ENCODE data around the gene IL4I1.

IL4I1 gene

GRCh38 chr19:49894879-49895565 lies 1.7 kb downstream of the IL4I1 start:
- no peak for DNase-seq (ENCODE audit: low read depth)

GRCh38 chr19:49894011-49894664 lies 2.5 kb downstream of the IL4I1 start:
- DNase-seq (ENCODE audit: low read depth) = no peak

GRCh38 chr19:49892716-49893115 lies 4.0 kb downstream of the IL4I1 start:
- no peak for DNase-seq (ENCODE audit: low read depth)

- DNase-seq (ENCODE audit: low read depth) = no peak
Measured at GRCh38 chr19:49891393-49891792, 5.3 kb downstream of the IL4I1 start.

GRCh38 chr19:49890349-49891311 lies 6.1 kb downstream of the IL4I1 start:
- DNase-seq (ENCODE audit: low read depth) = peak; percentile 67

- peak; percentile 66 for DNase-seq (ENCODE audit: low read depth)
Measured at GRCh38 chr19:49889687-49890348, 6.9 kb downstream of the IL4I1 start.

GRCh38 chr19:49889038-49889686 lies 7.5 kb downstream of the IL4I1 start:
- no peak for DNase-seq (ENCODE audit: low read depth)

GRCh38 chr19:49888510-49888824 lies 8.2 kb downstream of the IL4I1 start:
- DNase-seq (ENCODE audit: low read depth) = no peak

- DNase-seq (ENCODE audit: low read depth) = no peak
Measured at GRCh38 chr19:49887665-49888509, 8.8 kb downstream of the IL4I1 start.

GRCh38 chr19:49887037-49887664 lies 9.5 kb downstream of the IL4I1 start:
- no peak for DNase-seq (ENCODE audit: low read depth)

GRCh38 chr19:49884760-49885159 lies 11.9 kb downstream of the IL4I1 start:
- DNase-seq (ENCODE audit: low read depth) = no peak

GRCh38 chr19:49884109-49884508 lies 12.6 kb downstream of the IL4I1 start:
- DNase-seq (ENCODE audit: low read depth) = no peak

- DNase-seq (ENCODE audit: low read depth) = no peak
Measured at GRCh38 chr19:49883094-49883493, 13.6 kb downstream of the IL4I1 start.

- no peak for DNase-seq (ENCODE audit: low read depth)
Measured at GRCh38 chr19:49882643-49883042, 14.0 kb downstream of the IL4I1 start.

GRCh38 chr19:49881672-49882394 lies 14.9 kb downstream of the IL4I1 start:
- DNase-seq (ENCODE audit: low read depth) = no peak

GRCh38 chr19:49881186-49881585 lies 15.5 kb downstream of the IL4I1 start:
- DNase-seq (ENCODE audit: low read depth) = no peak

- no peak for DNase-seq (ENCODE audit: low read depth)
Measured at GRCh38 chr19:49880162-49880869, 16.4 kb downstream of the IL4I1 start.

- no peak for DNase-seq (ENCODE audit: low read depth)
Measured at GRCh38 chr19:49879243-49879963, 17.3 kb downstream of the IL4I1 start.

GRCh38 chr19:49878744-49879070 lies 18.0 kb downstream of the IL4I1 start:
- DNase-seq (ENCODE audit: low read depth) = no peak

Data from stimulated activated CD4-positive, alpha-beta T cell treated with anti-CD3 and anti-CD28 coated beads, Interleukin-2, amount 100 ng/mL, for 4 hours (primary cell).